CD4-positive, alpha-beta T cell (primary cell): Measurements from ENCODE around the gene EIF1. TPM values are rescaled to one million over a fixed set of nuclear protein-coding genes. Genes with fewer than 3 reads are reported as not detected.
A peak's percentile ranks its signal among the peaks of the same experiment; 100 is the strongest.

Experiments used
- ATAC-seq: fragments of 200-7000 bp; cut with Tn5 transposase; one replicate; pipeline ENCODE4 v1.10.0; 2022; ENCODE audit warnings: mild to moderate bottlenecking; ENCODE audit not compliant: poor library complexity
- CTCF ChIA-PET: fragments of 350-600 bp; sonication (Branson Sonifier 250); formaldehyde crosslinking; loops from one replicate; lab custom pipeline; 2021; ENCODE audit warnings: antibody characterized with exemption, inconsistent platforms; lab: Charles Lee
- POLR2A ChIA-PET: fragments of 350-600 bp; sonication (Branson Sonifier 250); formaldehyde crosslinking; loops from one replicate; lab custom pipeline; 2021; ENCODE audit warnings: antibody characterized with exemption, inconsistent platforms; lab: Charles Lee
- DNase-seq, 14 experiments: peaks; one replicate each; pipeline ENCODE4 v3.0.0-alpha.2; 2013 to 2020; ENCODE audit warnings: mixed read lengths in 2 of 14
- H3K27ac ChIP-seq, 2 donors: one replicate each; pipeline versions ENCODE4 v1.5.1 to v1.7.0; 2013; ENCODE audit warnings: low read length in 2 of 2, low read depth in 1 of 2, mild to moderate bottlenecking in 1 of 2
- H3K27me3 ChIP-seq, 2 experiments: 1 replicate in 1 of 2; 2 replicates in 1 of 2; pipeline versions ENCODE4 v1.6.1 to v1.7.0; 2013; ENCODE audit warnings: low read length in 2 of 2, control low read depth in 1 of 2, mild to moderate bottlenecking in 1 of 2, moderate library complexity in 1 of 2; ENCODE audit not compliant: insufficient read depth in 2 of 2, control insufficient read depth in 1 of 2
- H3K36me3 ChIP-seq: one replicate; pipeline ENCODE4 v1.6.1; 2013; ENCODE audit warnings: low read length, control low read depth; ENCODE audit not compliant: insufficient read depth
- H3K4me1 ChIP-seq: one replicate; pipeline ENCODE4 v1.6.1; 2013; ENCODE audit warnings: low read length, control low read depth; ENCODE audit not compliant: insufficient read depth
- H3K4me3 ChIP-seq: one replicate; pipeline ENCODE4 v1.5.1; 2013; ENCODE audit warnings: mild to moderate bottlenecking, low read length, moderate library complexity
- H3K9me3 ChIP-seq, 2 experiments: 1 replicate in 1 of 2; 2 replicates in 1 of 2; pipeline versions ENCODE4 v1.6.1 to v1.7.0; 2013; ENCODE audit warnings: low read length in 2 of 2, mild to moderate bottlenecking in 2 of 2, control low read depth in 1 of 2, moderate library complexity in 1 of 2; ENCODE audit not compliant: control insufficient read depth in 1 of 2, insufficient read depth in 1 of 2
- H3K27ac Mint-ChIP-seq: one replicate; pipeline ENCODE4 v1.8.0; 2020; ENCODE audit warnings: mixed read lengths
- H3K27me3 Mint-ChIP-seq: one replicate; pipeline ENCODE4 v1.8.0; 2021; ENCODE audit warnings: mixed read lengths
- H3K36me3 Mint-ChIP-seq: one replicate; pipeline ENCODE4 v1.8.0; 2021; ENCODE audit warnings: low read depth, mixed read lengths
- H3K4me1 Mint-ChIP-seq: one replicate; pipeline ENCODE4 v1.8.0; 2021; ENCODE audit warnings: low read depth, mixed read lengths
- H3K4me3 Mint-ChIP-seq: one replicate; pipeline ENCODE4 v1.8.0; 2020; ENCODE audit warnings: mild to moderate bottlenecking, mixed read lengths
- H3K9me3 Mint-ChIP-seq: one replicate; pipeline ENCODE4 v1.8.0; 2020; ENCODE audit warnings: mixed read lengths
- CTCF ChIP-seq: fragments of 200-600 bp; IDR thresholded peaks from one replicate; pipeline ENCODE4 v1.8.0; 2022; ENCODE audit warnings: antibody characterized with exemption, mild to moderate bottlenecking
- intact Hi-C, 2 experiments: fragments of 100-400 bp; cut with DNase I in 1 of 2; cut with micrococcal nuclease in 1 of 2; formaldehyde crosslinking; loops; one replicate each; pipeline versions ENCODE4 v1.15.1 to v1.9.0; 2023 to 2025; cut with DNase I, micrococcal nuclease
- total RNA-seq, 174 experiments: library from RNA in 2 of 174; stranded (reverse) in 2 of 174; gene quantifications; one replicate each; pipeline ENCODE4 v1.2.3 and lab custom pipeline; 2021 to 2026

Gene EIF1
- total RNA-seq, 2 experiments from 2014 or later, result 3,351 to 3,391 TPM

GRCh38 chr17:41730479-41730878 lies 41.8 kb downstream of the EIF1 start:
- H3K27ac Mint-ChIP-seq, result no peak overlapping the region
- no peaks in the 10 kb centered on the region for H3K36me3 Mint-ChIP-seq
- no peaks in the 10 kb centered on the region for H3K36me3 ChIP-seq
- H3K4me3 ChIP-seq, result no peak overlapping the region
- peaks cover 31 to 39% of the 10 kb centered on the region in 2 experiments for H3K27me3 ChIP-seq
- no peak overlapping the region for H3K4me3 Mint-ChIP-seq
- H3K4me1 ChIP-seq, result peaks cover 14% of the 10 kb centered on the region
- H3K4me1 Mint-ChIP-seq, result no peaks in the 10 kb centered on the region
- ChIA-PET CTCF (no interaction called here), POLR2A (interaction anchor here (0.6 kb wide), 1 partner anchor 39 kb away, joined by 4 read pairs; no protein-coding TSS in a partner anchor)
- peaks cover 51% of the 10 kb centered on the region for H3K27me3 Mint-ChIP-seq
- no peak for DNase-seq
- H3K9me3 ChIP-seq, result peaks cover 0 to 13% of the 10 kb centered on the region in 2 experiments
- no peak for TF ChIP-seq CTCF
- ATAC-seq, result no peak
- intact Hi-C loops, result no loop called here
- H3K9me3 Mint-ChIP-seq, result no peaks in the 10 kb centered on the region
- H3K27ac ChIP-seq, result no peak overlapping the region

GRCh38 chr17:41731836-41732235 lies 43.2 kb downstream of the EIF1 start:
- Histone ChIP-seq H3K4me3 (no peak overlapping the region), H3K27me3 (peaks cover 41 to 52% of the 10 kb centered on the region in 2 experiments), H3K4me1 (peaks cover 14% of the 10 kb centered on the region), H3K27ac (no peak overlapping the region), H3K9me3 (peaks cover 0 to 13% of the 10 kb centered on the region in 2 experiments), H3K36me3 (no peaks in the 10 kb centered on the region)
- Mint-ChIP-seq H3K9me3 (no peaks in the 10 kb centered on the region), H3K27me3 (peaks cover 62% of the 10 kb centered on the region), H3K4me1 (no peaks in the 10 kb centered on the region), H3K36me3 (no peaks in the 10 kb centered on the region), H3K27ac (no peak overlapping the region), H3K4me3 (no peak overlapping the region)
- intact Hi-C loops, result no loop called here
- no peak for TF ChIP-seq CTCF
- no peak for DNase-seq
- ChIA-PET CTCF (no interaction called here), POLR2A (no interaction called here)
- no peak for ATAC-seq

- H3K27ac ChIP-seq, result no peak overlapping the region
- ChIA-PET CTCF (interaction anchor here (0.6 to 0.7 kb wide), 2 partner anchors 37 to 831 kb away, joined by 3 to 4 read pairs; no protein-coding TSS in a partner anchor), POLR2A (no interaction called here)
- no peaks in the 10 kb centered on the region for H3K36me3 ChIP-seq
- H3K4me3 ChIP-seq, result peak overlapping the region; percentile 33
- peaks cover 50 to 62% of the 10 kb centered on the region in 2 experiments for H3K27me3 ChIP-seq
- DNase-seq (no peak), ATAC-seq (no peak)
- no peak for TF ChIP-seq CTCF
- H3K36me3 Mint-ChIP-seq, result no peaks in the 10 kb centered on the region
- no peaks in the 10 kb centered on the region for H3K4me1 Mint-ChIP-seq
- H3K4me3 Mint-ChIP-seq, result peak overlapping the region; percentile 38
- H3K27me3 Mint-ChIP-seq, result peaks cover 68% of the 10 kb centered on the region
- H3K4me1 ChIP-seq, result peaks cover 21% of the 10 kb centered on the region
- no peak overlapping the region for H3K27ac Mint-ChIP-seq
- intact Hi-C loops, result no loop called here
- H3K9me3 Mint-ChIP-seq, result no peaks in the 10 kb centered on the region
- H3K9me3 ChIP-seq, result peaks cover 0 to 18% of the 10 kb centered on the region in 2 experiments
Measured at GRCh38 chr17:41733348-41734138, 44.9 kb downstream of the EIF1 start.
